IgD-negative memory B cell (primary cell): ENCODE measurements around the gene NPY2R. TPM values are rescaled to one million over a fixed set of nuclear protein-coding genes. Genes with fewer than 3 reads are reported as not detected.

ENCODE experiments used
- H3K27ac Mint-ChIP-seq, 3 donors: one replicate each; pipeline ENCODE4 v1.8.0; 2020 to 2022; ENCODE audit warnings: mild to moderate bottlenecking in 3 of 3, mixed read lengths in 3 of 3, moderate library complexity in 1 of 3
- H3K27me3 Mint-ChIP-seq: one replicate; pipeline ENCODE4 v1.8.0; 2021; ENCODE audit warnings: mixed read lengths
- H3K36me3 Mint-ChIP-seq: one replicate; pipeline ENCODE4 v1.8.0; 2020; ENCODE audit warnings: mild to moderate bottlenecking, mixed read lengths
- H3K4me1 Mint-ChIP-seq, 3 donors: one replicate each; pipeline ENCODE4 v1.8.0; 2020 to 2022; ENCODE audit warnings: mixed read lengths in 3 of 3, mild to moderate bottlenecking in 1 of 3
- H3K4me3 Mint-ChIP-seq, 4 donors: one replicate each; pipeline ENCODE4 v1.8.0; 2020 to 2022; ENCODE audit warnings: mild to moderate bottlenecking in 4 of 4, mixed read lengths in 4 of 4, moderate library complexity in 3 of 4
- H3K9me3 Mint-ChIP-seq, 3 donors: one replicate each; pipeline ENCODE4 v1.8.0; 2020 to 2021; ENCODE audit warnings: mixed read lengths in 3 of 3, mild to moderate bottlenecking in 1 of 3
- polyA plus RNA-seq: library from polyadenylated mRNA; unstranded; fragments of 300-500 nt; fragmentation: Illumina TruSeq; gene quantifications from one replicate; pipeline ENCODE4 v1.2.3, GENCODE V29; 2021

Gene NPY2R, protein sequence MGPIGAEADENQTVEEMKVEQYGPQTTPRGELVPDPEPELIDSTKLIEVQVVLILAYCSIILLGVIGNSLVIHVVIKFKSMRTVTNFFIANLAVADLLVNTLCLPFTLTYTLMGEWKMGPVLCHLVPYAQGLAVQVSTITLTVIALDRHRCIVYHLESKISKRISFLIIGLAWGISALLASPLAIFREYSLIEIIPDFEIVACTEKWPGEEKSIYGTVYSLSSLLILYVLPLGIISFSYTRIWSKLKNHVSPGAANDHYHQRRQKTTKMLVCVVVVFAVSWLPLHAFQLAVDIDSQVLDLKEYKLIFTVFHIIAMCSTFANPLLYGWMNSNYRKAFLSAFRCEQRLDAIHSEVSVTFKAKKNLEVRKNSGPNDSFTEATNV
- polyA plus RNA-seq = not detected

DNA sequence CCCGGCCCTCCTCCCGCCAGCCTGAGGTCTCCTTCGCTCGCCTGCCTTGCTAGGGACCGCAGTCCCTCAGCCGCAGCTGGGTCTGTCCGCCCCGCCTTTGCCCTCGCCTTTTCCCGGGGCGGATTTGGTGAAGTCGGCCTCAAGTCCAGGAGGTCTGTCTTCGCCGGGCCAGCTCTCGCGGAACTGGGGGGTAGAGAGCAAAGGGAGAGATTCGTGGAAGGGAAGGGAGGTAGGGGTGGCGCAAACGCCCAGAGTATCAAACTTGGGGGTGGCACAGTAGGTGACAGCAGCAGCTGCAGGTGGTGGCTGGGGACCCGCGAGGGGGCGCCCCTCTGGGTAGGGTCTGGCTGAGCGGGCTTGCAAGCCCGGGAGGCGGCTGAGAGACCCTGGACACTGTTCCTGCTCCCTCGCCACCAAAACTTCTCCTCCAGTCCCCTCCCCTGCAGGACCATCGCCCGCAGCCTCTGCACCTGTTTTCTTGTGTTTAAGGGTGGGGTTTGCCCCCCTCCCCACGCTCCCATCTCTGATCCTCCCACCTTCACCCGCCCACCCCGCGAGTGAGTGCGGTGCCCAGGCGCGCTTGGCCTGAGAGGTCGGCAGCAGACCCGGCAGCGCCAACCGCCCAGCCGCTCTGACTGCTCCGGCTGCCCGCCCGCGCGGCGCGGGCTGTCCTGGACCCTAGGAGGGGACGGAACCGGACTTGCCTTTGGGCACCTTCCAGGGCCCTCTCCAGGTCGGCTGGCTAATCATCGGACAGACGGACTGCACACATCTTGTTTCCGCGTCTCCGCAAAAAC is at the start of gene NPY2R:
TSS of gene NPY2R (plus strand) at position 379 of the 797 bp plus-strand sequence. CDS start 5,304 bp downstream, outside the sequence.
- peaks cover 27% of the 10 kb centered on the region for H3K27me3 Mint-ChIP-seq
- H3K4me3 Mint-ChIP-seq = no peak within 1 kb of the TSS
- peaks cover 0 to 2% (median 0%) of the 10 kb centered on the region in 3 donors for H3K4me1 Mint-ChIP-seq
- H3K36me3 Mint-ChIP-seq = no peaks in the 10 kb centered on the region
- no peaks in the 10 kb centered on the region for H3K9me3 Mint-ChIP-seq
- H3K27ac Mint-ChIP-seq = no peak within 1 kb of the TSS

DNA sequence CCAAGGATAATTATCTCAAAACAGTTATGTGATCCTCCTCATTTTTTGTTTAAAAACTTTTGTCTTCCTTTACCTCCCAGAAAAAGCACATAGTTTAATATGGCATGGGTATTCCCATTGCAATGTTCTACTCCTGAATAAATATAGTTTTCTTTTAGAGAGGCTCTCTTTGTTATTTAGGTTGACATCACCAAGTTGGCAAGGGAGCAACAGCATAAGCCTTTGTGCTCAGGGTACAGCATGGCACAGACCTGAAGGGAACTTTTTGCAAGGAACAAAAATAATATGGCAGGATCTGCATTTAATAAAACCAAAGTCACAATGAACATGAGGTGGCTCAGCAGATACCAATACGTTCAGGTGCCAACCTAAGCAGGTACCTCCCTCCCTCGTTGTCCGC is 47.1 kb upstream of the NPY2R start:
- H3K9me3 Mint-ChIP-seq = peaks cover 0 to 3% (median 2%) of the 10 kb centered on the region in 3 donors
- H3K27ac Mint-ChIP-seq = no peak overlapping the region
- no peaks in the 10 kb centered on the region for H3K4me1 Mint-ChIP-seq
- H3K4me3 Mint-ChIP-seq = no peak overlapping the region
- H3K27me3 Mint-ChIP-seq = no peaks in the 10 kb centered on the region
- H3K36me3 Mint-ChIP-seq = no peaks in the 10 kb centered on the region

DNA sequence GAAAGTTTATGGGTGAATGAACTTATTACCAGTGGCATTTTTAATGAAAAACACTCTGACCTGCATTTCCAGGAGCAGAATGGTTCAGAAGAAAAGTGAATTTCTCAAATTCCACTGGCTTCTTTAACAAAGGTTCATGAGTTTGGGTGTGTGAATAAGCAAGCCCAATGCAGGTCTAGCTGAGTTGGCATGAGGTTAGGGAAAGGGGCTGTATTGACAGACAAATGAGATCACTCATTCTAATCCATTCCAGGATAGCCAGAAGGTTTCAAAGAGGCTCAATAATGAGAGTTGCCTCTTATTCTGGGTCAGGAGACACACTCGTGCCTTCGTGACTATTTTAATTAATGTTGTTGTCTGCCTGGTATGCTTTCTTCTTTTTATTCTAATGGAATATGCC is 43.7 kb upstream of the NPY2R start:
- H3K4me1 Mint-ChIP-seq = no peaks in the 10 kb centered on the region
- no peaks in the 10 kb centered on the region for H3K9me3 Mint-ChIP-seq
- no peaks in the 10 kb centered on the region for H3K36me3 Mint-ChIP-seq
- no peak overlapping the region for H3K27ac Mint-ChIP-seq
- H3K27me3 Mint-ChIP-seq = no peaks in the 10 kb centered on the region
- no peak overlapping the region for H3K4me3 Mint-ChIP-seq

DNA sequence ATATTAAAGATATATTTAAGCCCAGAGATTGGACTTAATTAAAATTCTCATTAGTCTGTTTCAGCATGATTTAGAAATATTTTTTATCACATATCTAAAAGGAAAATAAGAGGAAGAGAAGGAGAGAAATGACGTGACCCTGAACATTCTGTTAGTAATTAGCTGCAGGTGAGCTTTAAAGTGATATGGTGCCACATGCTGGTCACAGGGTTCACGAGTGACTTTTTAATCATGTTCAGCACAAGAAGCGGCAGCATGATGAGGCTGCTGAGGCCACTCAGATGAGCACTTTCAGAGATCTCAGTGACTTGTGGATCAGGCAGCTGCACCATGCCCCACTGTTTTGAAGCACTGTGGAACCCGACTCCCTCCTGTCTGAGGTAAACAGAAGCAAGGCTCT is 37.9 kb upstream of the NPY2R start:
- H3K27me3 Mint-ChIP-seq = no peaks in the 10 kb centered on the region
- H3K36me3 Mint-ChIP-seq = no peaks in the 10 kb centered on the region
- H3K27ac Mint-ChIP-seq = no peak overlapping the region
- no peak overlapping the region for H3K4me3 Mint-ChIP-seq
- H3K4me1 Mint-ChIP-seq = no peaks in the 10 kb centered on the region
- no peaks in the 10 kb centered on the region for H3K9me3 Mint-ChIP-seq

DNA sequence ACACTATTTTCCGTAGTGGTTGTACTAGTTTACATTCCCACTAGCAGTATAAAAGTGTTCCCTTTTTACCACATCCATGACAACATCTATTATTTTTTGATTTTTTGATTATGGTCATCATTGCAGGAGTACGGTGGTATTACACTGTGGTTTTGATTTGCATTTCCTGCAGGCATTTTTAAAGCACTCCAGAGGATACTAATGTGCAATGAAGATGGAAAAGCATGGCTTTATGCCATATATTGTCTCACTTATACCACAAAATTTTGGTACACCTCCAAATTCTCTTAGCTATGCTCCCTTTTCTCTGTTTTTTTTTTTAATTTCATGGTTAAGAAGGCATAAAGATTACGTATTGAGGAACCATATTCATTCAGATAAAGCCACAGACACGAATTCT is 35.1 kb upstream of the NPY2R start:
- Mint-ChIP-seq H3K9me3 (no peaks in the 10 kb centered on the region), H3K36me3 (no peaks in the 10 kb centered on the region), H3K27me3 (no peaks in the 10 kb centered on the region)

DNA sequence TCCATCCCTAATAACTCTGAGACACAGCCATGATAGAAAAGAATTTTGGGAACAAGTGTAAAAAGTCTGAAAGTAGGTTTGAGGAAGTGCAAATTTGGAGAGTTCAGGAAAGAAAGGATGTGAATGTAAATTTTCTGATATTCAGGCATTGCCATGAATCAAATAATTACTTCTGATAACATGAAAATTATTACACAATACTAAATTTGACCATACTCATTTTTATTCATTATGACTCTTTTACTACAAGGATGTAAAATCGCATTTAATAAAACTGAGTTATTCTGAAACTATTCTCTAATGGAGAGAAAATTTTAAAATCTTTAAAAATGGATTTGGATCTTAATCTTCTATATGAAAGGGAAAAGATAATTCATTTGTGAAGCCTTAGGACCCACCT is 33.8 kb upstream of the NPY2R start:
- Mint-ChIP-seq H3K36me3 (no peaks in the 10 kb centered on the region), H3K4me3 (no peak overlapping the region), H3K9me3 (peaks cover 0 to 2% (median 0%) of the 10 kb centered on the region in 3 donors), H3K4me1 (no peaks in the 10 kb centered on the region), H3K27ac (no peak overlapping the region), H3K27me3 (no peaks in the 10 kb centered on the region)

More for the DNA sequence above, 35.1 kb upstream of the NPY2R start:
- Mint-ChIP-seq H3K4me3 (no peak overlapping the region), H3K4me1 (no peaks in the 10 kb centered on the region), H3K27ac (no peak overlapping the region)

DNA sequence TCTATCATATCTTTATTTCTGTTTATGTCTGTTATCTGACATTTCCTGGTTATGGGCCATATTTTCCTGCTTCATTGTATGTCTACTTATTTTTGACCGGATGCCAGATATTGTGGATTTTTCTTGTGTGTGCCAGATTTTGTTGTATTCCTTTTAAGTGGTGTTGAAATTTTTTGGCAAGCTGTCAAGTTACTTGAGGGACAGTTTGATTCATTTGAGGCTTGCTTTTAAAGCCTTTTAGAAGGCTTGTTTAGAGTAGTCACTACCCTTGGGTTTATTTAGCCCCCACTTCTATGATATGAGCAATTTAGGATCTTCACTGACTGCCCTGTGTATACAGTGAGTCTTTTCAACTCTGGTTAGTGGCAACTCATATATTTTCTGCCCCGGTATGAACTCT is 29.2 kb upstream of the NPY2R start:
- Mint-ChIP-seq H3K27ac (no peak overlapping the region), H3K36me3 (no peaks in the 10 kb centered on the region), H3K4me3 (no peak overlapping the region), H3K9me3 (peaks cover 0 to 2% (median 2%) of the 10 kb centered on the region in 3 donors), H3K27me3 (no peaks in the 10 kb centered on the region), H3K4me1 (no peaks in the 10 kb centered on the region)

DNA sequence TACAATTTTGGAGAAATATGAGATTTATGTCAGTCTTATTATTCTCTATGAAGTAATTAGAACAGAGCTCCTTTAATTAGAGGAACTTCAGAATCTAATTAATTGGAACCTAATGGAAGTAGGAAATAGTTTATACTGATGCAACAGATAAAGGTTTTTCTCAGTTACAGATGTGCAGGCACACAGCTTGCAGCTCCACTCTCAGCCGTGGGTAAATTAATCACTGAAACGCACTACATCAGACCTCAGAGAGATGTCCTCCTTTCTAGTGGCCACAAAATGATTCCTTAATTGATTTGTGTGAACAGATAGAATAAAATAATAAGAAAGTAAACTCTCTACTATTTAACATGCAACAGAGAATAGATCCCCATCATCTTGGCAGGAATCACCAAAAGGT is 21.5 kb upstream of the NPY2R start:
- no peak overlapping the region for H3K27ac Mint-ChIP-seq
- peaks cover 0 to 2% (median 0%) of the 10 kb centered on the region in 3 donors for H3K4me1 Mint-ChIP-seq
- H3K9me3 Mint-ChIP-seq = peaks cover 0 to 2% (median 0%) of the 10 kb centered on the region in 3 donors
- no peak overlapping the region for H3K4me3 Mint-ChIP-seq
- H3K36me3 Mint-ChIP-seq = no peaks in the 10 kb centered on the region
- no peaks in the 10 kb centered on the region for H3K27me3 Mint-ChIP-seq

DNA sequence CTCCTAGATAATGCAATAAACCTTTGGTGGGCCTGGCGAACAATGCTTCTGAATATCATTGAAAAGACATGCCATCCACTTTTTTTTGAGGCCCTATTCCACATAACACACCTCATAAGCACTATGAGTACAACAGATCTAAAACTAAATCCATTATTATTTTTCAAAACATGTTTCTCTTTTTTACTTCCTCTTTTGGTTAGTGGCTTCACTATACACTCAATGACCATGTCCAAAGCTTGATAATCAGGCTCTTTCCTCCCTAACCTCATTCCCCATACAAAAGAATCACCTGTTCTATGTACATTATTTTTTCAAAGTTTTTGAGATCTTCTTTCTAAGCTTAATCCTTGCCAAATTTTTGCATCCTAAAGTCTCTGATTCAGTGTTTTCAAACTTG is 20.4 kb upstream of the NPY2R start:
- Mint-ChIP-seq H3K4me1 (peaks cover 0 to 2% (median 0%) of the 10 kb centered on the region in 3 donors), H3K36me3 (no peaks in the 10 kb centered on the region), H3K4me3 (no peak overlapping the region), H3K27me3 (no peaks in the 10 kb centered on the region), H3K9me3 (peaks cover 0 to 2% (median 0%) of the 10 kb centered on the region in 3 donors), H3K27ac (no peak overlapping the region)

DNA sequence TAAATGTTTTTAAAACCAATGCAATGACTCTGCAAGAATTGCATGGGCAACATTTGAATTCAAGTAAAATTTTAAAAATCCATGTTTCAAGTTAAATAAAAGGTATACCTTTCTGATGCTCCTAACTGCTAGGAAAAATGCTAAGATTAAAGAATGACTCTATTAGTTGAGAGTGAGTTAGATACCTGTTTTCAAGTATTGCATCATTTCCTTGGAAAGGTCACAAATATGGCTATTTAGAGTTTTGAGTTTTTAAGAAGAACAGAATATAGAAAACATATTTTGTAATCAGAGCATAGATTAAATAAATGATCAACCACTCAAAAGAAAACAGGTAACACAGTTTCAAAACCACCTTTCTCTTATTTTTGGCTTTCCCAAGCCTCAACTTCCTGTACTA is 18.3 kb upstream of the NPY2R start:
- H3K4me3 Mint-ChIP-seq = no peak overlapping the region
- H3K9me3 Mint-ChIP-seq = no peaks in the 10 kb centered on the region
- H3K36me3 Mint-ChIP-seq = no peaks in the 10 kb centered on the region
- no peaks in the 10 kb centered on the region for H3K27me3 Mint-ChIP-seq
- peaks cover 0 to 2% (median 0%) of the 10 kb centered on the region in 3 donors for H3K4me1 Mint-ChIP-seq
- no peak overlapping the region for H3K27ac Mint-ChIP-seq

DNA sequence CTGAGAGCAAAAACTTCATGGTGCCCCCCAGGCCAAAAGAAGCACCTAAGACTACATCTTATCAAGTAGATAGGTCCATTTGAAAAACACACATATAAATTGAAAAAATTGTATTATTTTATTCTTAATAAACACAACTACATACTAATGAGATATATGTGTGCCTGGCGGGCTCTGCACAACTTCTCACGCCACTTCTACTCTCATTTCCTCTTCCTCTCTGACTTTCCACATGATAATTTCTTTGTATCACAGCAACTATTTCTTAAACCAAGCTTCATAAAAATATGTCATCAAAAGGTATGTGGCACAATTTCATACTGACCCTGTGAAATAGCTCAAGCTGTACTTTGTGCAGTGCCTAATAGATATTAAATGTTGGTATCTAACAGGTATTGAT is 10.7 kb upstream of the NPY2R start:
- peaks cover 0 to 5% (median 4%) of the 10 kb centered on the region in 3 donors for H3K9me3 Mint-ChIP-seq
- no peaks in the 10 kb centered on the region for H3K36me3 Mint-ChIP-seq
- H3K27ac Mint-ChIP-seq = no peak overlapping the region
- H3K27me3 Mint-ChIP-seq = no peaks in the 10 kb centered on the region
- H3K4me3 Mint-ChIP-seq = no peak overlapping the region
- no peaks in the 10 kb centered on the region for H3K4me1 Mint-ChIP-seq

DNA sequence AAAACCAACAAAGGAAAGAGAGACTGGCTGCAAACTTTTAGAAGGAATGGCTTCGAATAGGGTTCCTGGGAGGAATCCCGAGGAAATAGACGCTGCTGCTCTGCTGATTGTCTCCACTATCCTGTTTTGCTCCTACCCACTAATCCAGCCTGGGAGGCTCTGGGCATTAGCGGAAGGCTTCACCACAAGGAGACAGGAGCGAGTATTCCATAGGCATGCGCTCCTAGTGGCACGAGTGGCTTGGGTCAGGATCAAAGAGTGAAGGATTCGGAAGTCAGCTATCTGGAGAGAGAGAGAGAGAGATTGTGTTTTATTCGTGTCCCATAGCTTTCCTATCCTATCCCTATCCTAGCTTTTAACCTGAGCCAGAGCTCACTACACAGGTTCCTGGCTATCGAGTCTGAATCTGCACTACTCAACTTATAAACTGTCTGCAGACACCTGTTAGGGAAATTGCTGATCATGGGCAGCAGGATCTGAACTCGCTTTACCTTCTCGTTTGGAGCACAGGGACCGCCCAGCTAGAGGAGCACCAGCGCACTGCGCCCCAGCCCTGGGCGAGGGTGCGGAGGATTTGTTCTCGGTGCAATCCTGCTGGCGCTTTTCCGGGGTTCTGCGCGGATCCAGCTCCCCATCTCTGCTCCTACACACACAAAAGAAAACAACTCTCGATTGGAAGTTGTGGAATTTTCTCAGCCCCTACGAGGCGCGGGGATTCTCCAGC is 740 bp upstream of the NPY2R start:
- peaks cover 27% of the 10 kb centered on the region for H3K27me3 Mint-ChIP-seq
- H3K4me3 Mint-ChIP-seq = no peak overlapping the region
- no peaks in the 10 kb centered on the region for H3K9me3 Mint-ChIP-seq
- H3K36me3 Mint-ChIP-seq = no peaks in the 10 kb centered on the region
- peaks cover 0 to 2% (median 0%) of the 10 kb centered on the region in 3 donors for H3K4me1 Mint-ChIP-seq
- no peak overlapping the region for H3K27ac Mint-ChIP-seq

DNA sequence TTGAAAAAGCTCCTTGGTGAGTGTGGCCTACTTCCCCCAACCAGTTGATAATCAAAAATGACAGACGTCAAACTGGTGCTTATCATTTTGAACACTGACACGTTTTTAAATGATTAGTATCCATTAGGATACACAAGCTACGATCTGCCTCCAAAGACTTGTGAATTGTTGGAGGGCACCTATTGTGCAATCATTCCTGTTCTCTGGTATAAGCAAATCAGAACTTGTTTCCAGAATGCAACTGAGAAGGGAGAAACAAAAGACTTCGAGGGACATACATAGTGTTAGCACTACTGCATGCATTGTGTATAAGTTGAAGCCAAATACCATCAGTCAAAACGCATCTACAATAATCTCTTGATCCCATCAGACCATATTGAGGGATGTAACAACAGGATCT is 11.6 kb downstream of the NPY2R start:
- H3K4me3 Mint-ChIP-seq = no peak overlapping the region
- no peaks in the 10 kb centered on the region for H3K36me3 Mint-ChIP-seq
- H3K27me3 Mint-ChIP-seq = no peaks in the 10 kb centered on the region
- no peak overlapping the region for H3K27ac Mint-ChIP-seq
- H3K9me3 Mint-ChIP-seq = no peaks in the 10 kb centered on the region
- no peaks in the 10 kb centered on the region for H3K4me1 Mint-ChIP-seq

DNA sequence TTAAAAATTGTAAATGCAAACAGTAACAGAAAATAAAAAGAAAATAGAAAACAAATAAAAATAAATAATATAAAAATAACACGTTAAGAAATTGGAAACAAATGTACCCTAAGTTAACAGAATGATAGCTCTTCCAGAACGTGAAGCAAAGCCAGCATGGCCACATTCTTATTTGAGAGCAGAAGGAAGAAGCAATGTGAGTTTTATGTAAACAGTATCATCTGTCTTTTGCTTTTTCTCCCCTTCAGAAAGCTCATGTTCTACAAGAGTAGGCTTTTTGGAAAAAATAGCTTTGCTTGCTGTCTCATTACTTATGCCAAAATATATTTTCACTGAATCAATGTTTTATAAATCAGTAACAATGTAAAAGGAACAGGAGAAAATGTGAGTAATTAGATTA is 18.7 kb downstream of the NPY2R start:
- no peaks in the 10 kb centered on the region for H3K27me3 Mint-ChIP-seq

DNA sequence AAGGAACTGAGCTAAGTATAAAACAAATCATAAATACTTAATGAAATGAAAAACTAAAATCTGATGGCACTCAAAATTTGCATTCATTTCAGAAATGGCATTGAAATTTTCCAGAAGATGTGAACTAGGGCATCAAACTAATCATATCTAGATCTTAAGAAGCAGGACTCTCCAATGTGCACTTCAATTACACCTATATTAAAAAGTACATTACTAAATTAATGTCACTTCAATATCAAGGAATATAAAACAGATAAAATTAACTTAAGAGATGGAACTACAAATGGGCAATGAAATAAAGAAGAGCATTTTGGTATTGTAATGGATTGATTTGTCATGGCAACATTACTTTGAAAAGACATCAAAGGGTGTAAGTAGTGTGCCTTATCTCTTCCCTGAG is 20.3 kb downstream of the NPY2R start:
- Mint-ChIP-seq H3K27me3 (no peaks in the 10 kb centered on the region), H3K4me3 (no peak overlapping the region), H3K36me3 (no peaks in the 10 kb centered on the region), H3K9me3 (peaks cover 0 to 1% (median 0%) of the 10 kb centered on the region in 3 donors), H3K4me1 (peaks cover 0 to 1% (median 0%) of the 10 kb centered on the region in 3 donors), H3K27ac (no peak overlapping the region)

More for the DNA sequence above, 18.7 kb downstream of the NPY2R start:
- Mint-ChIP-seq H3K27ac (no peak overlapping the region), H3K36me3 (no peaks in the 10 kb centered on the region), H3K4me3 (no peak overlapping the region), H3K9me3 (peaks cover 0 to 1% (median 0%) of the 10 kb centered on the region in 3 donors), H3K4me1 (no peaks in the 10 kb centered on the region)
